Endothelial cell of umbilical vein (primary cell): ENCODE data around the gene CTF1.

Experiments
- EZH2 ChIP-seq: IDR thresholded peaks from 2 replicates; pipeline ENCODE4 v1.6.1; 2012; ENCODE audit warnings: borderline replicate concordance, low read depth, mild to moderate bottlenecking, moderate library complexity, low read length, inconsistent platforms; ENCODE audit not compliant: severe bottlenecking
- POLR2A ChIP-seq: IDR thresholded peaks from 2 replicates; pipeline ENCODE4 v1.6.1; 2012; ENCODE audit warnings: low read depth, mild to moderate bottlenecking, control low read depth, low read length
- TF ChIP-seq, protein P1 (sequence below): IDR thresholded peaks from 2 replicates; pipeline ENCODE4 v1.6.1; 2011; ENCODE audit not compliant: insufficient read depth, insufficient read length

DNA sequence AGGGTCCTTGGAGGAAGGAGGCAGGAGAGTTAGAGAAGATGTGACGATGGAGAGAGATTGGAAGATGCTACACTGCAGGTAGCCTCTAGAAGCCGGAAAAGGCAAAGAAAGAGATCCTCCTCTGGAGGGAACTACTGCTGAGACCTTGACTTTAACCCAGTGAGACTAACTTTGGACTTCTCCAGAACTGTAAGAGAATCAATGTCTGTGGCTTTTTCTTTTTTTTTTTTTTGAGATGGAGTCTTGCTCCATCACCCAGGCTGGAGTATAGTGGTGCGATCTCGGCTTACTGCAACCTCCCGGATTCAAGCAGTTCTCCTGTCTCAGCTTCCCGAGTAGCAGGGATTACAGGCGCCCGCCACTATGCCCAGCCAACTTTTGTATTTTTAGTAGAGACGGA, 11.2 kb upstream of the CTF1 start:
- TF ChIP-seq EZH2: no peak
- TF ChIP-seq POLR2A: no peak
- TF ChIP-seq, protein P1, sequence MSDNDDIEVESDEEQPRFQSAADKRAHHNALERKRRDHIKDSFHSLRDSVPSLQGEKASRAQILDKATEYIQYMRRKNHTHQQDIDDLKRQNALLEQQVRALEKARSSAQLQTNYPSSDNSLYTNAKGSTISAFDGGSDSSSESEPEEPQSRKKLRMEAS: no peak
